ENCODE results near the gene C11orf58.

C11orf58 gene

DNA sequence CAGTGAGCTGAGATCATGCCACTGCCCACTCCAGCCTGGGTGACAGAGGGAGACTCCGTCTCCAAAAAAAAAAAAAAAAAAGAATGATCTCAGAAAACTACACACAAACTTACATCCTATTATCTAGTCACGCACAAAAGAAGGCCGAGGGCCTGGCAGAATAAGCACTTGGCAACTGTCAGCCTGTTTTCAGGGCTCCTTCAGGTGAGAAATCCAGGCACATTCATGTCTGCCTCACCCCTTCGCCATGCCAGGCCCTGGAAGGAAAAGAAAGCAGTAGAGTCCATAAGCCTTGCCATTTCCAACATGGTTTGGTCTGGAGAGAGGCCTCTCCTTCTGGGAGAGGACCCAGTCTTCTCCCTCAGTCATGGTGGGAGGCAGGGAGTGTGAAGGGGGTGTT lies 30.9 kb downstream of the C11orf58 start:
- no peak for DNase-seq

DNA sequence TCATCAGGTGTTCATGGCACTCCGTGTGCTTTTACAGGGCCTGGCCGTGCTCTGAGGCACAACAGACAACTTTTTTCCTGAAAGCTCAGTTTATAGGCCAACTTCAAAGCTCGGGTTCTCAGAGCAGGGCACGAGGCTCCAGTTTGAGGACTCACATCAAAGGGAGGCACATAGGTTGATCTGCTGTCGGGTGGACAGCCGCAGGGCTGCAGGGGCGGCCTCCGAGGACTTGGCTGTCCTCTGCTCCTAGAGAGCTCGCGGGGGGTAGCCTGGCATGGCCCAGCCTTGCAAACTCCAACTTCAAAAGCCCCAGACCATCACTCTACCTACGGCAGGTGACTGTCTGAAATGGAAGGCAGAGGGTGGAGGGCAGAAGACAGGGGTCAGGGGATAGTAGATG lies 31.6 kb downstream of the C11orf58 start:
- DNase-seq = no peak

DNA sequence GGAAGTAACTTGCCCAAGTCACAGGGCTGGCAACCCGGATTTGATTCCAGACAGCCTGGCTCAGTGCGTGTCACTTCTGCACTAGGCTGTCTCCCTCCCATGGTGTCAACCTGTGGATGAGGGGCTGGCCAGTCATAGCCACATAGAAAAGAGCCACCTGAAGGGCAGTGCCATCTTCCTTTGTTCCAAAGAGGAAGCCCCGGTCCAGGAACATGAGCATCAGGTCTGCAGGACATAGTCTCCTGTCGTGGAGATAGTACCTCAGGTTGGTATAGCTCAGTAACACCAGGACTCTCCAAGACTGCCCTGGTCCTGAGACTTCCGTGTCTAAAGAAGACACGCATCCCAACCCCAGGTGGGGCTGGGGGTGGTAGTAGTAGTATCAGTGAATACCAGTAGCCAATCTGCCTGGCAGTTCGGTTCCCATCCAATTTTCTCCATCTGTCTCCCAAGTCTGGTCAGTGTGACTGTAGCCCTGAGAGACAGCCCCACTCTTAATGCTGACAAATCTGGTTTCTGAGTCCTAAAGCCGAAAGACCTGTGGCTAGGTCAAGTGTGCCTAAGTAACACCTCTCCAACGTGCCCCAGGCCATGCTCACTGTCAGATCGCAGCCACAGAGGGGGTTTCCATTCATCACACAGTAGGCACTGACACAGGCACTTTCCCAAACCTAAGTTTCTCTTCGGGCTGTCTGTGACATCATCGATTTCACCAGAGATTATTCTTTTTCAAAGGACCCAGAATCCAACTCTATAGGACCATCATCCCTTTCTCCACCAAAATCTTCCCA lies 33.1 kb downstream of the C11orf58 start:
- no peak for DNase-seq

DNA sequence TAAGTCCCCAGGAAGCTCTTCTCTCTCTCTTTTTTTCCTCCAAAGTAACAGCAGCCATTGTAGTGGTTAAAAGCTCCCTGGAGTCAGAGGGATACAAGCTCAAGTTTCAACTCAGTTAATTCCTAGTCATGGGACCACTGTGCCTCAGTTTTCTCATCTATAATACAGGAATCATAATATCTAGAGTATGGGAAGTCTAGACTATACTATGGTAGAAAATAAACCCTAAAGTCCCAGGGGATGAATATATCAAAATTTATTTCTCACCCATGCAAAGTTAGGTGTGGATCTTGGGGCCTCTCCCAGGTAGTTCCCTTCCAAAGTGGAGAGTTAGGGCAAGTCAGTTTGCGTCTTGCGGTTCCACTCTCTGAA lies 33.7 kb downstream of the C11orf58 start:
- no peak for DNase-seq

DNA sequence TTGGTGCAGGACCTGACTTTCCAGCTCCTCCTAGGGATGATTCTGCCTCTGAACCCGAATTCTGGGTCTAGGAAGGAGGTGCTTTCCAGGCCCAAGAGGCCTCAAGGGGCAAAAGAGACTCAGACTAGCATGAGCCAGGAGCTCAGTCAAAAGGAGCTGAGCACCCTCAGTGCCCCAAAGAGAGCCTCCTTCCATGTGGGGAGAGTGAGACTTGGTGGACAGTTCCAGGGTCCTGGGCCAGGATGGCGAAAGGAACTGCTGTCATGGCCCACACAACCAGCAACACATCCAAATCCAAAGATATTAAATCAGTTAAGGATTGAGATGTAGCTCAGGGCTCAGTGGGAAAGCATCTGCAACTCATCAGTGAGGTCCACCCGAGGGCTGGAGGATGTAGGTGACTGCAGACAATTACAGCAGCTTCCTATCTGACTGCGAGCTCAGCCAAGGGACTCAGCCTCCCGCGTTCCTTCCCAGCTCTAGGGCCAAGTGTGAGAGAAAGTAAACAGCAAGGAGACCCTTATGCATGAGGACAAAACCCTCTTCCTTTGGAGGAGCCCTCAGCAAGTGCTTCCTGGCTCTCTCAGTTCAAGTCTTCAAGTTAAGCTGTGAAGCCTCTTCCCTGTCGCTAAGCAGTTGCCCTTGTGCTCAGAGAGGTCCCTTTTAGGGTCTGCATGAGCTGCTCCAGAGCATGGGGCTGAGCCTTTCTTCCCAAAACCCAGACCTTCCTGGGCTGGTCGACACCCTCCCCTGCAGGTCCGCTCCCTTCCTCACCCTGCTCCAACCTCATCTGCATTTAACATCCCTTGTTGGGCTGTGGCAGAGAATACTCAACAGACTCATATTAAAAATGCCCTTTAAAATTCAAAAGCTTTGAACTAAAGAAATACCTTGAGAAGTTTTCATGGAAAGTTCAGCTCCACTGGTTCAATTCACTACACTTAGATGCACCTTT lies 35.8 kb downstream of the C11orf58 start:
- no peak for DNase-seq

DNA sequence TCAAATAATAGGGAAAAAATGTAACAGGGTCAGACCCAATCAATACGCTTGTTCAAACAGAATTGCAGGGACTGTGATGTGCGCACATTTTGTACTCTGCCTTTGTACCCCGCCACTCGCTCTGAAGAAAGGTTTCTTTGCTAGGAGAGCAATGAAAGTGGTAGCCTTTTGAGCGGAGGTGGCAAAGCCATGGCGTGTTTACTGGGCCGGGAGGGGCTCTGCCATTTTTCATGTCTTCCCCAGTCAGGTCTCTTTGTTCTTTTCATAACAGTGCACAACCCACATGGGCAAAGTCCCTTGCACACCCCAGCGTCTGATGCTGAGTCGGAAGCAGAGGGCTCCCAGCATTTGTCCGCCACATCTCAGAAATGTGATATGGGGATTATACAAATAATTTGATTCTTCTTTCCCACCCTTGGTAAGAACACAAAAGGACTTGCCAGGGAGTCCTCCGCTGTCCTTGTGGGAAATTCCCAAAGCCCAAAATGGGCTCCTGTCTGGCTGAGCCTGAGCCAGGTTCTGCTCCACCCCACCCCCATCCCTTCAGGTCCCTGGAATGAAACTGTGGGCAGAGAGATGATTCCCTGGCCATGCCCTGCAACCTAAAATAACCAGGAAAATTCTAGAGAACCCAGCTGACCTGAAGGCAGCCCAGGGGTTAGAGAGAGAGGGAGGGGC lies 36.6 kb downstream of the C11orf58 start:
- DNase-seq = no peak

DNA sequence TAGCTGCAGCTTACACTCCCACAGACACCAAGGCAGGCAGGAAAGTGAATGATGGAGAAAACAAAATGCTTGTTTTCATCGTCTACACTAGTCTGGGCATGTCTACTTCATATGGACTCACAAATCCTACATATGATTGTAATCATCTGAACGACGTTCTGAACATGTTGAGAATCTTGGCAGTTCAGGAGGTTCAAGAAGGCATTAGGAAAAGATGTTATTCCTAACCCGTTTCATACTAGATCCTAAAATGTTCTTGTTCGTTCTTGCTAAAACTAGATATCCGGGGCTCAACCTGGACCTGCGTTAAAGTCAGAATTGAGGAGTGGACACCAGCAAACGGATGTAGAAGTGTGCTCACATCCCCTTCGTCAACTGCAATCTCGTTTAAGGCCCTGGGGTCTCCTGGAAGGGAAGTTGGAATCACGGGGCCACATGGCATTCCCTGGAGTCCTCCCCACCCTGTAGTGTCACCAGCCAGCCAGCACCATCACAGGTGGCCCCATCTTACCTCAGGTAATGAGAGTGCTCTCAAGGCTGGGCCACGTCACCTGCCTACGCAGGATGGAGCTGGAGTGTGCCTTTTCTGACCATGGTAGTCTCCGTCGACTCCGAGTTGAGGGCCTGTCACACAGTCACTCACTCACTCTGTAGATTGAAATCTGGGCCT lies 37.3 kb downstream of the C11orf58 start:
- DNase-seq = no peak

DNA sequence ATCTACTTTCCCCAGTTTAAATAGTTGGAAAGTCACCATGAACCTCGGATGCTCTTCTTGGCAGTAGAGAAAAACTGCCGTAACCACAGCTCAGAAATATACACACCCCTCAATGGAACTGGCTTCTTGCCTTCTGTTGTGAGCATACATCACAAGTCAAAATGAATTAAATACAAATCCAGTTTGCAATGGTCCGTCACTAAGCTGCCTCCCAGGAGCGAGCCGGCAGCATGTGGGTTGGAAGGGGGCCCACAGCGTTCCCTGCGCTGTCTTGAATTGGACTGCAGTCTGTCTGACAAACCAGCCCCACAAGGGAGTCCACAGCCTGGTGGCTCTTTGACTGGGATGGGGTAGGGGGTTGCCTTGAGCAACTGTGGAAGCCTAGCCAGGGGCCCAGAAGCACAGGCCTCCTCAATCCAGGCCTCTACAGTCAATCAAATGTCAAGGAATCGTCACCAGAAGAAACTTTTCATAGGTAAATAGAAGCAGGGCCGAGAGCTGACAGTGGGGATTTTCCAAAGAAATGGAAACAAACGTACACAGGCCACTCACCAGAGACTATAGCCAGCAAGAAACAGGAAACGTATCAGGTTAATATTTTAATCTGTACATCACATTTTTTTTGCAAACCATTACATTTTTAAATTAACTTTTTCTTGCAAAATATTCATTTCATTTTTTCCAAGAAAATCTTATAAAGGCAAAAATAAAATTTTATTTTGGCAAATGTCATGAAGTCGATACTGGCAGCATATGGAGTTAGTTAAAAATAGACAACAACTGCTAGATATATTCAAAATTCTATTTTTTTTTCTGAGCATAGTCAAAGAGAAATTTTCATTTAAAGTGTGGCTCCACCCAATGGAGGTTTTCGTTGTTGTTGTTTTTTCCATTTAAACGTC lies 38.5 kb downstream of the C11orf58 start:
- DNase-seq = no peak

DNA sequence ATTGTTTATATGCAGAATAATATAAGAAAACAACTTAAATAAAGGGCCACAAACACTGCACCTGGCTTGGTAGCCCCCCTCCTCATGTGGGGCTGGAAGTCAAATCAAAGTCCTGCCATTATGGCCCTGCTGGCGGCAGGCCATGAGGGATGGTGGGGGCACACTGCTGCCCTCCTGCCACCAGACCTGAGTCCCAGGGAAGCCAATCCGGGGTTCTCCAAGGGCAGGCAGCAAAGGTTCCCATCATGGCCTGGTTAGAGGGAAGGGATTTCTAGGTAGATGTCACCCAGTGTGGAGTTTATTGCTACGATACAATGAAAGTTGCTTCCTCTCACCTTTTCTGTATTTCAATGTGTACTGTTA lies 39.1 kb downstream of the C11orf58 start:
- DNase-seq = no peak

DNA sequence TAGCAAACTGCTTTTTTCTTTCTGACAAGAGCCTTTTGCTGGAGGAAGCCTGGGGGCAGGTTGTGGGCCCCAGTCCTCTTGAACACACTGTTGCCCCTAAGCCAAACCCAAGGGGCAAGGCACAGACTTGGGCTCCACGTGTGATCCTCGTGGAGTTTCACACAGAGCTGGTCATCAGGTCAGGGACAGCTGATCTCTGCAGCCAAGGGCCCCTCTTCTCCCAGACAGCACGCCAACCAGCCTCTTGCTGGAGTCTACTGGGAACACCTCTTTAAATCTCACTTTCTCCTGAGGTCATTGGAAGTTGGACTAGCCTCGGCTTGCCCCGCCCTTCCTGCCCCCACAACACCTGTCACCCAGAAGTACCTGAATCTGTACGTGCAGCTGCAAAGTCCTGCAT lies 39.8 kb downstream of the C11orf58 start:
- no peak for DNase-seq

DNA sequence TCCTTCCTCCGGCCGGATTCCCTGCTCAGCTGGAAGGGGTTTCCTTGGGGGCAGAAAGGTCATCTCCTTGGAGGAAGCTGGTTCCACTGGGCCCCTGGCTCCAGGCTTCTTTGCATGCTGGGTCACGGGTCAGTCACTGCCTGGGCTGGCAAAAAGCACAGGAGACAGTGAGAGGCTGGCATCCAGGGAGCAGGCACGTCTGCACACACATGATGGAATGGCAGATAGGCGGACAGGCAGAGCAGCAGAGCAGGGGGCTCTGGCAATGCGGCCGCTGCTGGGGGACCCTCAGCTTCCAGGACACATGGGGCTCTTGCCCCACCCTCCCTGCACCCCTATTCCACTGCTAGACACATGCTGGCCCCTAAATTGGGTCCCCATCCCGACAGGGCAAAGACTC lies 40.4 kb downstream of the C11orf58 start:
- no peak for DNase-seq

DNA sequence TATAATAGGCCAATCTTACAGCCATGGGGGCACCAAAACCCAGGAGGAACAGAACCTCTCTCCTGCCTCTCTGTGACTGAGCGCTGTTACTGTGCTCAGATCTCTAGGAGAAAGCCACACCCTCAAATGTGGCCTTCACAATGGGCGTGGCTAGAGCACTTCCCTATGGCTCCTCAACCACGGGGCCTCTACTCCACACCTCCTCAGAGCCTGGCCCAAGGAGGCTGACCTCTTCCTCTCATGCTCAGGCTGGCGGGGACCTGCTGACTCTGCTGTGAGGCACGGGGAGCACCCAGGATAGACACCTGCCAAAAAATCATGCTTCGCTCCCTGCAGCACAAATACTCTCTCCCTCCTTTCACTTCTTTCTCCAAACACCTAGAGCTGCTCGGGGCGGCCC lies 41.0 kb downstream of the C11orf58 start:
- DNase-seq = peak in 1 of 2 experiments; percentile 18

DNA sequence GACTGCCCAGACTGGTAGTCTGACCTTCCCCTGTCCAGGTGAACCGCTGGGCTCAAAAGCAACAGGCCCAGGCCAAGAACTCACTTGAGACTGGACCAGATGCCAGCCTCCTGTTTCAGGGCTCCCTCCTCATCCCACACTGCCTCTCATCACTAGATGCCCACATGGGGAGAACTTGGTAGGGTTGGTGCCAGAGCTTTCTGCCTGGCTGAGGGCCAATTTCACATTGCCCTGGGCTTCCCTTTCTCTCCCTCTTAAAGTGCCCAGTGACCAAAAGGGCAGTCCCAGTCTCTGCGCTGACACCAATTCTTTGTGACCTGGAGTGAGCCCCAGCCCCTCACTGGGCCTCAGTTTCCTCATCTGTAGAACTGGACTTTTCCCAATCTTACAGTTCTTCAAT lies 41.7 kb downstream of the C11orf58 start:
- no peak for DNase-seq

DNA sequence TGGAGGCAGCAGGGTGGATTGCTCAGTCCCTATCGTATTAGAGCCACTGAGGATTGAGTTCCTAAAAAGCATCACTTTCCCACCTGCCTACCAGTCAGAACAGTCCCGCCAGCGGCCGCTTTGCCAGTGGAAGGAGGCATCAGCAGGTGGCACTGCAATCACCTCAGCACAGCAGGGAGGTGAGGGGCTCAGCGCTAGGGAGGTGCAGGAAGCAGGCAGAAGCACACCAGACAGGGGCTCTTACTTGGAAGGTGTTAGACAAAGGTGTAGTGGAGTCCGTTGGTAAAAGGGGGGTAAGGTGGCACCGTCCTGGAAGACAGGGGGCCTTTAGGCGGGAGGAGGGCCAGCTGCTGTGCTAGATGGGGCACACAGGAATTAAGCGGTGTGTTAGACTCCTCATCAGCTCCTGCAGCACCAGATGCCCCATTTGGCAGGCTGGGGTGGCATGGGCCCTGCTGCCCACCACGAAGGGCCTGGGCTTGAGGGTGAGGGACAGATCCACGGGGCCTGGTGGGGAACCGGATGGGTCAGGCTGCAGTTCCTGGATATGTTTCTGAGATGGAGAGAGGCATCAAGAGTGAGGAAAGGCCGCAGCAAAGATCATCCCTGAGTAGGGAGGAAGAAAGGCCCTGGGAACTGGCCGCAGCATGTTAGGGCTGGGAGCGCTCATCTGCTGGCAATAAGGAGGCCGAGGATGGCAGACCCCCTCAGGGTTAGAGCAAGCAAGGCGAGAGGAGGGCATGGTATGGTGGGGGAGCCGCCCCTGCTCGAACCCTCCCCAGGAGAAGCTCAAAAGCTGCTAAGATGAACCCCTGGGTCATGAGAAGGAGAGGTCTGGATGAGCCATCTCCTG lies 42.5 kb downstream of the C11orf58 start:
- DNase-seq = no peak

DNA sequence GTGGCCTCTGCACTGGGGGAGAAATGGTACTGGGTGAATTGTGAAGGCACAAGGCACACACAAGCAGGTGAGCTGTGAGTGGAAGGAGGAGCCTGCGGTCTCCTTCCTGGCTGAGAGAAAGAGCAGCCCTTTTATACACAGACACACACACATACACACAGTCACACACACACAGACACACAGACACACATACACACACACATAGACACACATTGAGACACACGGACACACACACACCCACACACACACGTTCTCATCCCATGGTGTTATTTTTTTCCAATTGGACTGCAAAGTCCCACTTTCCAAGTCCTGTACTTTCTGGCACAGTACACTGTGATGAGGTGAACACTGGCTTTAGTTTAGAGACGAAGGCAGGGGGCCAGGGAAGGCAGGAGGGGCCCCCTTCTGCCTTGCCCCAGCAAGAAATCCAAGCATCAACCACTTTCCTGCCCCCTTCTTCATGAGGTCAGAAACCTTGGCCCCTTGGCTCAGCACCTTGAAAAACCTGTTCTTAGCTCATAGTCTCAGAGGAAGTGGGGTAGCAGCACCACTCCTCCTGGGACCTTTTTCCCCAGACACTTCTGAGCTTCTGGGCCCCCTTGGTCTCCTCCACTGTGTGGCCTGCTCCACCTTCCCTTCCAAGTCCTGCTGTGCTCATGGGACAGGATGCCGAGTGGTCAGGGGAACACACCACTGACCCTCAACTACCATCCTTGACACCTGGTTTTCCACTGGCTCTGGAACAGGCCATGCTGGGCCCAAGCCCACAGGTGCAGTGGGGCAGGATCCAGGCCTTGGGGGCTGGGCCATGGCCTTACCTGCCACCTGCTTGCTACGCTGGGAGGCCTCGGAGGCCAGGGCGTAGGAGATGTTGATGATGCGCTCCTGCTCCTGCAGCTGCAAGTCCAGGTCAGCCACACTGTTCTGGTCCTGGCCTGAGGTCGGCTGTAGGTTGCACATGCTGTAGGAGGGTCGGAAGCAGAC lies 43.8 kb downstream of the C11orf58 start:
- no peak for DNase-seq

DNA sequence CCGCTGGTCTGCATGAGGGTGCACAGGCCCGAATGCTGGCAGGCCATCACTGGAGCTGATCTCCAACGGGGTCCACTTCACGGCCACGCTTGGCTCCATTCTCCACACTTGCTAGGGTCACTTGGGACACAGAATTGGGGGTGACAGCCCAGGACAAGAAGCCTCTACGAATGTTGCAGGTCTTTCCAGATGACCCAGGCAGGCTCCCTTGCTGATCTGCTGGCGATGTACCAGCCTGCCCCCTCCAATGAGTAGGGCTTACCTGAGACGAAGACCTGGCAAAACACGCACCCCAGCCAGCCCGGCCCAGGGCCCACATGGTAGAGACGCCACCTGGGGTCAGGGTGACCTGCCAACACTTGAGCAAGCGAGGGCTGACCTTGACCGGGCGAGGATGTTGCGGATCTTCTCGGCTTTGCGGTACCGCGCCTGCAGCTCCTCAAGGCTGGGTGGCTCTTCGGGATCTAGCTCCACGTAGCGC lies 44.9 kb downstream of the C11orf58 start:
- DNase-seq = no peak

DNA sequence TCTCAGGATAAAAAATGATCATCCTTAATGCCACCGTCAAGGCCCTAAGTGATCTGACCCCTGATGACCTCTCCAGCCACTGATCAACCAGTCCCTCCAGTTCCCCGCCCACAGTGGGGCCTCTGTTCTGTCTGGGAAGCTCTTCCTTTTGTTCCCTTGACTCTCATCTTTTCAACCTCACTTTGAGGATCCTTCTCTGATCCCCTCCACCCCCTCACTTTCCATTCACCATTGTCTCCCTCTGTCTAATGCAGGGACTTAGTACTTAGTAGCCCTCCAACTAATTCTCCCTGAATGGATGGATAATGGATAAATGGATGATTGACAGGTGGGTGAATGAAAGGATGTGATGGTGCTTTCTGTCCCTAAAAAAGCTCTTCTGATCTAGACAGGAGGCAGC lies 45.6 kb downstream of the C11orf58 start:
- no peak for DNase-seq

DNA sequence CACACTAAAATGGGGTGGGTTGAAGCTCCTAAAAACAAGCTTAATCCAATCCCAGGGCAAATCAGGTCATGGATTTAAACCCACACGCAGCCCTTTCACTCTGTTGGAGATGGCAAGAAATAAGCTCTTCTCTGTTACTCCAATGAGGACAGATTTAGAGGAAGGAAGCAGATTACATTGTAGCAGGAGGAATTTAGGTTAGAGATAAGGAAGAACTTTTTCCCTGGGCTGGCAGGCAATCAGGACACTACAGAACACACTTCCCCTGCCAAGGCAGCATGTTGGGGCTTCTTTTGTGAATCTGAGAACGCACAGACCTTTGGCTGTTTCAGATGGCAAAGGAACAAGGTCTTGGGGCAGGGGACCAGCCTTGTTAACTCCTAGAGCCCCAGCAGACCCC lies 46.2 kb downstream of the C11orf58 start:
- DNase-seq = no peak

DNA sequence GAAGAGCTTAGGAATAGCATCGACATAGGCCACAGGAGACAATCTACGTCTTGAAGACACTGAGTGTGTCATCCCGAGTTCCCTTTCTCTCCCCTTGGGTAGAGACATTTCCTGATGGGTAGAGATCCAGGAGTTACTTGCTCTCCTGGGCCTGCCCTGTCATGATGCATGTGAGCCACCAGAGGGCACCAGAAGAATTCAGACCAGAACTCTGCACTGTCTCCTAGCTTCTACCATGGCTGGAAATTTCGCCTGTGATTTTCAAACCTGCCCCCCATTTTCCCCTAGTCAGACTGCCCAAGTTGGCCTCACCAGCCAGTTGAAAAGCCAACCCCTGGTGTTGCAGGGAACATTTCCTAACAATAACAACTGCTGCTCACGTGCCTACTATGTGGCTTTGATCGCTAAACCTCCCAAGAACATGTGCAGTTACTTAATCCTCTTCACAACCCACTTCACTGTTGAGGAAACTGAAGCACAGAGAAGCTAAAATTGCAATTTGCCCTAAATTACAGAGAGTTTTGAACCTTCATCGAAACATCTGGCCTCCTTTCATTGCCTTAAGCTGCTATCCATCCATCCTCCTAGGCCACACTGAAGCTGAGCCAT lies 47.2 kb downstream of the C11orf58 start:
- peak; percentile 12 to 83 for DNase-seq

All from NCI-H526 (cell line).